Calu3 (cell line): ENCODE data around the gene MAGOH. TPM values are rescaled to one million over a fixed set of nuclear protein-coding genes. Genes with fewer than 3 reads are reported as not detected.

Experiments used
- BruUV-seq: library from RNA; stranded (reverse); fragments of 400-500 nt; replicated peaks from 2 replicates; lab custom pipeline; 2021; lab: Mats Ljungman, UMichigan
- CTCF ChIA-PET: fragments of 300-600 bp; sonication (Branson Sonifier 250); formaldehyde crosslinking; loops from one replicate; lab custom pipeline; 2022; ENCODE audit warnings: antibody characterized with exemption; lab: Charles Lee
- DNase-seq: peaks from one replicate; pipeline ENCODE4 v3.0.0; 2022
- H3K27ac Mint-ChIP-seq: one replicate; pipeline ENCODE4 v1.8.0; 2022; ENCODE audit warnings: mixed read lengths; ENCODE audit not compliant: unreplicated experiment
- H3K27me3 Mint-ChIP-seq: one replicate; pipeline ENCODE4 v1.8.0; 2022; ENCODE audit warnings: mixed read lengths; ENCODE audit not compliant: unreplicated experiment
- H3K36me3 Mint-ChIP-seq: one replicate; pipeline ENCODE4 v1.8.0; 2022; ENCODE audit warnings: mild to moderate bottlenecking, moderate library complexity, mixed read lengths; ENCODE audit not compliant: insufficient read depth, unreplicated experiment
- H3K4me1 Mint-ChIP-seq: one replicate; pipeline ENCODE4 v1.8.0; 2022; ENCODE audit warnings: mild to moderate bottlenecking, low read depth, mixed read lengths; ENCODE audit not compliant: unreplicated experiment
- H3K4me3 Mint-ChIP-seq: one replicate; pipeline ENCODE4 v1.8.0; 2022; ENCODE audit warnings: mild to moderate bottlenecking, low read depth, moderate library complexity, mixed read lengths; ENCODE audit not compliant: unreplicated experiment
- H3K9me3 Mint-ChIP-seq: one replicate; pipeline ENCODE4 v1.8.0; 2022; ENCODE audit warnings: low read depth, mixed read lengths; ENCODE audit not compliant: unreplicated experiment
- CTCF ChIP-seq: fragments of 200-600 bp; IDR thresholded peaks from one replicate; pipeline ENCODE4 v1.8.0; 2022; ENCODE audit warnings: antibody characterized with exemption; ENCODE audit not compliant: unreplicated experiment
- intact Hi-C: fragments of 100-400 bp; cut with micrococcal nuclease; formaldehyde crosslinking; loops from one replicate; pipeline ENCODE4 v1.10.0; 2022; ENCODE audit not compliant: unreplicated experiment
- total RNA-seq: library from RNA; stranded (reverse); gene quantifications from 2 replicates; pipeline ENCODE4 v1.2.3, GENCODE V29; 2022

MAGOH gene
- total RNA-seq, 1 experiment from 2014 or later, result 70.2 TPM

DNA sequence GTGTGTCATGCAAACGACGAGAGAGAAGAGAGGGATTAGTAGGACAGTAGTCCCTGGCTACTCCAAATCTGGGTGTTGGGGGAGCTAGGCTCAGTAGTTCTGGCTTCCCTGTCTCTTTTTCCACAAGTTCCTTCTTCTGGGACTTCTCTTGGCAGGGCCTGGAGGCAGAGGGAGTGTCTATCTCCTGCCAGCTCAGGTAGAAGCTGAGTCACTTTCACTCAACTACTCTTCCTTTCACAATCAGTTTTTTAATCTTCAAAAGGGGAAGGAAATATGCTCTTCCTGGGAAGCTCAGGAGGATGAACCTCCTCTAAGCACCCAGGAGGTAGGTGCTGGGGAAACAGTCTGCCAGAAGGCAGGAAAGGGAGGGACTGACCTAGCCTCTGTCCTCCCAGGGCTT, 35.2 kb upstream of the MAGOH start:
- CTCF ChIA-PET, result no interaction called here
- Mint-ChIP-seq H3K4me3 (no peak overlapping the region), H3K36me3 (peaks cover 15% of the 10 kb centered on the region), H3K27me3 (no peaks in the 10 kb centered on the region), H3K27ac (no peak overlapping the region), H3K4me1 (no peaks in the 10 kb centered on the region), H3K9me3 (no peaks in the 10 kb centered on the region)
- BruUV-seq, result no TSS peak
- DNase-seq, result no peak
- intact Hi-C loops, result no loop called here
- no peak for TF ChIP-seq CTCF

DNA sequence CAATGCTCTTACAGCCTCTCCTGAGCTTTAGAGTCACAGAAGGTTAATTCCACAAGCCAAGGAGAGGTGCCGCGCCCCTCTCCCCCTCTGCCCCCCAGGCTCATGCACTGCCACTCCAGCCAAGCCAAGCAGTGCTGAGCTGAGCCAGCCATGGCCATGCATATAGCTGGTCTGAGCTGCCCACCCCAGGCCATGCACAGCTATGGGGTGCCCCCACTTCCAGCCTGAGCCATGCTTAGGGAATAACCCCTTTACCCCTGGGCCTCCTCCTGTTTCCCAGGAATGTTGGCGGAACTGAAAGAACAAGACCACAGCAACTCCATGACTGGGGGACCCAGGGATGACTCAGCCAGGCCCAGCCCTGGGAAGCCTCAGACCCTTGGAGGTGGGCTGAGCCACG, 34.0 kb upstream of the MAGOH start:
- no peak for DNase-seq
- Mint-ChIP-seq H3K9me3 (no peaks in the 10 kb centered on the region), H3K4me1 (no peaks in the 10 kb centered on the region), H3K4me3 (no peak overlapping the region), H3K27ac (no peak overlapping the region), H3K27me3 (no peaks in the 10 kb centered on the region), H3K36me3 (peaks cover 10% of the 10 kb centered on the region)
- CTCF ChIA-PET, result no interaction called here
- BruUV-seq, result no TSS peak
- TF ChIP-seq CTCF, result no peak
- intact Hi-C loops, result no loop called here

DNA sequence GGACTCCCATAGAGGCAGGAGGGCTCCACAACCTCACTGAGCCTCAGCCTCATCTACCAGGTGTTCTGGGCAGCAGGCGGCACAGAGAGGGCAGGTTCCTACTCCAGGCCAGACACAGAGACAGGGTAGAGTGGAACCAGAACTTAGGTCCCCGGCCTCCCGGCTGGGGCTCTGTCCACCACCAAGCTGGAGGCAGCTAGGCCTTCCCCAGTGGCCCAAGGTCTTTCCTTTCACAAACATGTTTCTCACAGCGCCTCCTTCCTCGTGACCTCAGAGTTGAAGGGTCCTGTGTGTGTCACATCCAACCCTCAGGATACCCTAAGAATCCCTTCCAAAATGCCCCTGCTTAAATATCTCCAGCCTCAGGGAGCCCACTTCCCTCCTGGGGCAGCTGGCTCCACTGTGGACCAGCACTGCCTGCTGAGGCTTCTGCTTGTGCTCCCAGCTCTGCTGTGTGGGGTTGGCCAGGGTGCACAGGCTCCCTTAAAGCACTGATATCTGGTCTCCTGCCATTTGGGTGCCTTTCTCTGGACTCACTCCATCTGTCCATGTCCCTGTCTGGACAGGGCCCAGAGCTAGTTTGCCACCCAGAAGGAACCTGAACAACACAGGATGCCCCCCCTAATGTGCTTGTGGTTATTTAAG, 33.2 kb upstream of the MAGOH start:
- intact Hi-C loops, result no loop called here
- Mint-ChIP-seq H3K36me3 (peaks cover 11% of the 10 kb centered on the region), H3K4me1 (no peaks in the 10 kb centered on the region), H3K4me3 (no peak overlapping the region), H3K9me3 (no peaks in the 10 kb centered on the region), H3K27ac (no peak overlapping the region), H3K27me3 (no peaks in the 10 kb centered on the region)
- CTCF ChIA-PET, result no interaction called here
- no peak for DNase-seq
- TF ChIP-seq CTCF, result no peak
- no TSS peak for BruUV-seq

DNA sequence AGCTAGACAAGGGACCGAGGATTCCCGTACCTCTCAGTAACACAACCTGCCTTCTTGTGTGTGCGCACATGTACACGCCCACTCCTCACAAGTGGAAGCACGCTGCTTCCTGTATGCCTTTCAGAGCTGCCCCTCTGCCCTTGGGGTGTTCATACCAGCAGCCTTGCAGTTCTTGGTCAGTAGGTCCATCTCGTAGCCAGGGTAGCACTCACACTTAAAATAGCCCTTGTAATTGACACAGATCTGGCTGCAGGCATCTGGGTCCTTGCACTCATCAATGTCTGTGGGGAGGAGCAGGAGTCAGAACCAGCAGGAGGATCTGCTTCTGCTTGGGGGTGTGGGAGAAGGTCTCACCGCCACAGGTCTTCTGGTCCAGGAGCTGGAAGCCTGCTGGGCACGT, 32.6 kb upstream of the MAGOH start:
- no peaks in the 10 kb centered on the region for H3K9me3 Mint-ChIP-seq
- H3K27ac Mint-ChIP-seq, result no peak overlapping the region
- TF ChIP-seq CTCF, result no peak
- H3K4me3 Mint-ChIP-seq, result no peak overlapping the region
- no peaks in the 10 kb centered on the region for H3K4me1 Mint-ChIP-seq
- CTCF ChIA-PET, result no interaction called here
- no TSS peak for BruUV-seq
- no peaks in the 10 kb centered on the region for H3K27me3 Mint-ChIP-seq
- intact Hi-C loops, result no loop called here
- H3K36me3 Mint-ChIP-seq, result peaks cover 18% of the 10 kb centered on the region
- no peak for DNase-seq
